HG03025 (cell line): Measurements from ENCODE around the gene SSBP4.
"Not testable (repeated sequence)": the region's sequence is repeated elsewhere in the genome, so short reads cannot be mapped to it uniquely, and the experiment has no call there.

Experiments used
- ATAC-seq: cut with Tn5 transposase; IDR thresholded peaks from one replicate; pipeline ENCODE4 v1.9.1; 2021; ENCODE audit warnings: mild to moderate bottlenecking, moderate library complexity; ENCODE audit not compliant: unreplicated experiment, low FRiP score

The SSBP4 gene

GRCh38 chr19:18392926-18393325 lies 26.3 kb upstream of the SSBP4 start:
- no peak for ATAC-seq

GRCh38 chr19:18393836-18394235 lies 25.4 kb upstream of the SSBP4 start:
- no peak for ATAC-seq

DNA sequence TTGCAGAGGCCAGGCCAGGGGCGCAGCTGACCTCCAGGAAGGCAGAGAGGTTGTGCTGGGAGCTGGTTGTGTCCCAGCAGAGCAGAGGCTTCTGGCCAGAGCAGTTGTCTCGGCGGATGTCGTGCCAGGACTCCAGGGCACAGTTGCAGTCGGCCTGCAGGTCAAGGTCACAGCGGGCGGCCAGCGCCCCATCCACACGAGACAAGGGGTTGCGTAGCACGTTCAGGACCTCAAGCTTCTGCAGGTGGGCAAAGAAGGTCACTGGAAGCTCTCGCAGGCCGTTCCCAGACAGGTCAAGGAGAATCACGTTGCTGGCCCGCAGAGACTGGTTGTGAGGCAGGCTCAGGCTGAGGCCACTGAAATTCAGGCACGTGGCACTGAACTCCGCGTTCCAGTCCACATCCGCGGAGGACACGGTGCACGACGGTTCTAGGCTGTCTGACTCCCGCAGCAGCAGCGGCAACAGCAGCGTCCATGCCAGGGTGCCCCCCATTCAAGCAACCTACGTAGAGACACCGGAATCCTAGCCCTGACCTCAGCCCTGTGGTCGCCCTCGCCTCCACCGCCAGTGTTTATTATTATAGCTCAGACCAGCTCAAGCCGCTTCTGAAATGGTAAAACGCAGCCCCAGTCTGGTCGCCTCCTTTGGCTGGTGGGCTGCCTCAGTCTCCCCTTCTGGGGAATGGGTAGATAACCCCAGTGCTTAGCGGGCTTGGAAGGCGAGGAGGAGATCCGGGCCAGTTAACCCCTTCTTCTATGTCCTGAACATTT lies 22.5 kb upstream of the SSBP4 start:
- no peak for ATAC-seq

DNA sequence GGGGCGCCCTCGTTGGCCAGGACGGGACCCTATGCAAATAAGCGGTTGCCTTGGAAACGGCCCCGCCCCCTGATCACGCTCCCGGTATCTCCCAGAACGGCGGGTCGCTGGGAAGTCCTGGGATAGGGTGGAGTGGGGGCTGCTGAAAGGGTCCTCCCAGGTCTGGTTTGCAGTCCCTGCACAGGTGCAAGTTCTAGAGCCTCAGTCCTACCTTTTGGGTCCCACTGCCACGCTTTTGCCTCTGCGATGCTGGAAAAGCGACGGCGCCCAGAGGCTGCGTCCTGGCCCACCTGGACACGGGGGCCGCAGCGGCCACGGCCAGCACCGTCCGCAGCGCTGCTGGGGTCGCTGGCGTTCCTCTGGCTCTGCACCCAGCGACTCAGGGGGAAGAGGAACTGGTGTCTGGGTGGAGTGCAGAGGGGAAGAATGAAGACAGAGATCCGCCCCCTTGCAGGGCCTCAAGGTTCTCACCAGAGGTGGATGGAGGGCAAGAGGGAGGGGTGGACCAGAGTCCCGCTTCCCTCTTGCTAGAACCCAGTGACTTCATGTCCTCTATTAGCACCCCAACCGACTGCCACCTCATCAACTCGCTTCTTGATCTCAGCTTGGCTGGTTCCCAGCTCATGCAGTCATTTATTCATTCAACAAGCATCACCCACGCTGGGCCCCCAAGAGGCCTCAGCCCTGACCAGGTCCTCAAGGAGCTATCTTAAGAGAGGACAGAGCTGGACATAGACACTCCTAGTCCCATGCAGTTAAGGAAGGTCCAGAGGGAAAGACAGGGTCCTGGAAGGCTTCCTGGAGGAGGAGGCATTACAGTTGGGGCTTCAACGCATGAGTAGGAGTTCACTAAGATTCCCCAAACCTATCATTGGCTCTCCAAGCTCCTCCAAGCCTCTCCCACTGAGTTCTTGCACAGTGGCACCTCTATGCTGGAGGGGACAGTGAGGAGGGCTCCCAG lies 21.7 kb upstream of the SSBP4 start, which contains the start of gene LRRC25:
TSS of gene LRRC25 (minus strand) at position 381 of the 961 bp plus-strand sequence. CDS start 659 bp downstream, outside the sequence.
- ATAC-seq = no peak

DNA sequence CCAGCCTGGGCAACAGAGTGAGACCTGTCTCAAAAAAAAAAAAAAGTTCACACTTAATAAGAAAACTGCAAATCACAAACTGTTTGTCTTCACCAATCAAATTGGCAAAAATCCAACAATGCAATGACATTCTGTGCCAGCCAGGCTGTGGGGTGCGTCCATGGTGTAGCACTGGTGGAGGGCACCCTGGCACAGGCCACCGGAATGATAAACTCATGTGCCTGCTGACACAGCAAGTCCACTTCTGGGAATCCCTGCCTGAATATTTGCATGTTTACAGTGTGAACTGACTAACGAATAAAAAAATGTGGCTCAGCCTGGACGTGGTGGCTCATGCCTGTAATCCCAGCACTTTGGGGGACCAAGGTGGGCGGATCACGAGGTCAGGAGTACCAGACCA lies 20.2 kb upstream of the SSBP4 start:
- no peak for ATAC-seq

GRCh38 chr19:18401580-18402112 lies 17.6 kb upstream of the SSBP4 start:
- no peak for ATAC-seq

DNA sequence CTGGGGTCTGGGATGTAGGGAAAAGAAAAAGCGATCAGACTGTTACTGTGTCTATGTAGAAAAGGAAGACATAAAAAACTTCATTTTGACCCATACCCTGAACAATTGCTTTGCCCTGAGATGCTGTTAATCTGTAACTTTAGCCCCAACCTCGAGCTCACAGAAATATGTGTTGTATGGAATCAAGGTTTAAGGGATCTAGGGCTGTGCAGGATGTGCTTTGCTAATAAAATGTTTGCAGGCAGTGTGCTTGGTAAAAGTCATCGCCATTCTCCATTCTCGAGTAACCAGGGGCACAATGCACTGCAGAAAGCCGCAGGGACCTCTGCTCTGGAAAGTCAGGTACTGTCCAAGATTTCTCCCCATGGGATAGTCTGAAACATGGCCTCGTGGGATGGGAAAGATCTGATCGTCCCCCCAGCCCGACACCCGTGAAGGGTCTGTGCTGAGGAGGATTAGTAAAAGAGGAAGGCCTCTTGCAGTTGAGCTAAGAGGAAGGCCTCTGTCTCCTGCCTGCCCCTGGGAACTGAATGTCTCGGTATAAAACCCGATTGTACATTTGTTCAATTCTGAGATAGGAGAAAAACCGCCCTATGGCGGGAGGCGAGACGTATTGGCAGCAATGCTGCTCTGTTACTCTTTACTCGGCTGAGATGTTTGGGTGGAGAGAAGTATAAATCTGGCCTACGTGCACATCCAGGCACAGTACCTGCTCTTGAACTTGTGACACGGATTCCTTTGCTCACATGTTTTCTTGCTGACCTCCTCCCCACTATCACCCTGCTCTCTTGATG lies 16.5 kb upstream of the SSBP4 start:
- ATAC-seq = not testable (repeated sequence)

DNA sequence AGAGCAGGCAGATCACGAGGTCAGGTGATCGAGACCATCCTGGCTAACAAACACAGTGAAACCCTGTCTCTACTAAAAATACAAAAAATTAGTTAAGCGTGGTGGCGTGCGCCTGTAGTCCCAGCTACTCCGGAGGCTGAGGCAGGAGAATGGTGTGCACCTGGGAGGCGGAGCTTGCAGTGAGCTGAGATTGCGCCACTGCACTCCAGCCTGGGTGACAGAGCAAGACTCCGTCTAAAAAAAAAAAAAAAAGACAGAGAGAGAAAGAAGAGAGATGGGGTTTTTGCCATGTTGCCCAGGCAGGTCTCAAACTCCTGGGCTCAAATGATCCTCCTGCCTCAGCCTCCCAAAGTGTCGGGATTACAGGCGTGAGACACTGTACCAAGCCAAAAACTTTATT lies 13.4 kb upstream of the SSBP4 start:
- not testable (repeated sequence) for ATAC-seq

DNA sequence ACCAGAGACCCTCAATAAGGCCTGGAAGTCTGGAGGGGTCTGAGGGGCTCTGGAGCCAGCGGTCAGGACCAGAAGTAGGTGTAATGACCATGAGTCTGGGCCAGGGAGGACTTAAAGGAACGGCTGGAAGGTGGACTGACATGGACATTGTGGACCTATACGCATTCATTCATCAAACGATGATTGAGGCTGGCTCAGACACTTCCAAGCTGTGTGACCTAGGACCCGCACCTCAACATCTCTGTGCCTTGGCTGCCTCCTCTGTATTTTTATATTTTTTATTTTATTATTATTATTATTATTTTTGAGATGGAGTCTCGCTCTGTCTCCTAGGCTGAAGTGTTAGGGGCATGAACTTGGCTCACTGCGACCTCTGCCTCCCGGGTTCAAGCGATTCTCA lies 12.4 kb upstream of the SSBP4 start:
- no peak for ATAC-seq

DNA sequence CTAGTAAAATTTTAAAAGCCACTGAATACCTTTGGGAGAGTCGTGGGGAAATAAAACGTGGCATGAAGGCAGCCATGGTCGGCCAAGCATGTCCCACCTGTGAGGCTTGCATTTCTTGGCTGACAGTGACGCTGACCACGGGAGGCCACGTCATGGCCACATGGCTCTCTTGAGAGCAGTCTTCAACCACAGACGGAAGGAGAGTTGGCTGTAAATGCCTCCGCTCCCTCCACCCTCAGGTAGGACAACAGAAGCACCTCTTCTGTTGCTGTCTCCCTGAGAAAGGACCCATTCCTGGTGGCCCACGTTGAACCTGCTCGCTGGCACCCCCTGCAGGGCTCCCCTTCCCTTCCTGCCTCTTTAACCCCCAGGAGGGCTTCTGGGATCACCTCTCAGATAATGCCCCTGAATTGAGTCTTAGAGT lies 11.1 kb upstream of the SSBP4 start:
- ATAC-seq = no peak

DNA sequence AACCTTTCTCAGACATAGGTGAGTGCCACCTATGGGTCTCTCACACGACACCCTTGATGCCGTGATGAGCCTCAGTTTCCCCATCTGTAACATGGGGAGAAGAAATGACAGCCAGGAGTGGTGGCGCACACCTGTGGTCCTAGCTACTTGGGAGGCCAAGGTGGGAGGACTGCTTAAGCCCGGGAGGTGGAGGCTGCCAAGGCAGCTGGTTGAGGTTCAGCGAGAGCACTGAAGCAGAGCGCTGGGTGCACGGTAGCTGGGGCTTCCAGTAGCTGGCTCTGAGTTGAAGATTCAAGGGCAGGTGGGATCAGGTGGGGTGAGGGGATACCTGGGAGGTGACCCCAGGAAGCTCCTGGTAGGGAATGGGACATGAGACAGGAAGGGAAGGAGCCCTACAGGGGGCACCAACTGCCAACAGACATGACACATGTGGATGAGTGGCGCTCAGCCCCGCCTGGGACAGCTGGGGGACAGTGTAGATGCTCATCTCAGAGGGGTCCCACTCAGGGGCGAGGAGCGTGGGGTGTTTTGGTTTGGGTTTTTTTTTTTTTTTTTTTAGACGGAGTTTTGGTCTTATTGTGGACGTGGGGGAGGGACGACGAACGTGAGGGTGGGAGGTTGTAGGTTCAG lies 6.5 kb upstream of the SSBP4 start:
- ATAC-seq = no peak

- no peak for ATAC-seq
Measured at GRCh38 chr19:18414504-18415177, 4.6 kb upstream of the SSBP4 start.

GRCh38 chr19:18415178-18415867 lies 3.9 kb upstream of the SSBP4 start:
- no peak for ATAC-seq

GRCh38 chr19:18416778-18417249 lies 2.4 kb upstream of the SSBP4 start:
- no peak for ATAC-seq

DNA sequence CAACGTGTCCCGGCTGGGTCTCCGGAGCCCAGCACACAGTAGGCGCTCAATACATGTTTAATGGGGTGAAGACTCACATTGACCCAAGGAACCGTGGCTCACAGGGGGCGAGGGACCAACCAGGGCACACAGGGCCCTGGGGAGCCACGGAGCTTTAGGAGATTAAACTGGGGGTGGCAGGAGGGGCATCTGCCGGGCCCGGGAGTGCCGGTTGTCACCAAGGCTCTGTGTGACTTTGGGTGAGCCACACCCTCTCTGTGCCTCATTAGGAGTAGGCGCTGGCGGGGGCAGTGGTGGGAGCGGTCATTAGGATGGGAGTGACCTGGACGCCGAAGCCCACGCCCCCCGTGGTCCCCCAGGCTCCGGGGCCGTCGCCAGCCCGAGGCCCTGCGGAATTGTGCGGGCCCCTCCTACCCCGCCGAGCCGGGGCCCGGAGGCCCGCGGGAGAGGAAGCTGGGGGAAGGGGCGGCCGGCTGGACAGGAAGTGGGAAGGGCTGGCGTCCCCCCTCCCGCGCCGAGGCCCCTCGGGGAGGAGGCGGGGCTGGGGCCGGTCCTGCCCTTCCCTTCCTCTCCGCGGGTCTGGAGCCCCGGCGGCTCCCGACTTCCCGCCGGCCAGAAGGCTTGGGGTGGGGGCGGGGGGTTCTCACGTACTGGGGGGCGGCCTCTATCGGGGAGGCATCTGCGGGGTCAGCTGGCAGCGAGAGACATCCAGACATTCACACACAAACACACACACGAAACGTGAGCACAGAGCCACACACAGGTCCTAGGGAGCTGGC lies 1.8 kb upstream of the SSBP4 start:
- ATAC-seq = no peak

- no peak for ATAC-seq
Measured at GRCh38 chr19:18418029-18418482, 1.1 kb upstream of the SSBP4 start.

DNA sequence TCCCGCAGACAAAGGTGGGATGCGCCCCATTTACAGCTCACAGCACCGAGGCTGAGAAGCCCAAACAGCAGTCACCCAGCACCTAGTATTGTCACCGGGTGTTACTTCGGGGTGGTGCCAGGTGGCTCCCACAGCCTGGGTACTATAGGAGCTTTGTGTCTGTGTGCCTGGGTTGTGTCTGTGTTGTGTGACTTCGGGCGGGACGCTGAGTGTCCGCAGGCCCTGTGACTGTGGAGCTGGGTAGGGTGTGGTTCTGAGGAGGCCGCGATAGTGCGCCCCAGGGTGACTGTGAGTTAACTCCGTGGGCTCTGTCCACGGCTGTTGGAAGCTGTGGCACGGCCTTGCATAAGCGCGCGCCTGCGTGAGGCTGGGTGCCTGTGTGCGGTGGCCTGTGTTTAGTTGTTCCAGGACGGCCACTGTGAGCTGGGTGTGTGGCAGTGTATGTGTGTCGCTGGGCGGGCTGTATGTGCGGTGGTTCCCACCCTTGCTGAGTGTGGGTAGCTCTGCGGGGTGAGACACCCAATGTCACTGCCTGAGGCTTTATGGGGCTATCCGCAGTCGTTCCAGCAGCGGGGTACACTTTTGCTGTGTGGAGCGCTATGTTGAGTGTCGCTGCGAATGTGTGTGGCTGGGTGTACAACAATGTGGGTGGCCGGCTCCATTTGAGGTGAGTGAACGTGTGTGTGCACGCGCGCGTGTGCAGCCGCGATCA lies 559 bp upstream of the SSBP4 start:
- ATAC-seq = no peak
